ENCODE data around the gene BRIP1.
A peak's percentile ranks its signal among the peaks of the same experiment; 100 is the strongest.

BRIP1 gene

GRCh38 chr17:61662741-61663140 lies 200.6 kb downstream of the BRIP1 start:
- no peak for DNase-seq (ENCODE audit: low read depth in 2 of 2)

GRCh38 chr17:61662186-61662585 lies 201.1 kb downstream of the BRIP1 start:
- no peak for DNase-seq (ENCODE audit: low read depth in 2 of 2)

- DNase-seq (ENCODE audit: low read depth in 2 of 2), result no peak
These were observed 202.4 kb downstream of the BRIP1 start for GRCh38 chr17:61660746-61661485.

GRCh38 chr17:61659437-61659836 lies 203.9 kb downstream of the BRIP1 start:
- DNase-seq (ENCODE audit: low read depth in 2 of 2), result no peak

- no peak for DNase-seq (ENCODE audit: low read depth in 2 of 2)
These were observed 205.1 kb downstream of the BRIP1 start for GRCh38 chr17:61658183-61658582.

- DNase-seq (ENCODE audit: low read depth in 2 of 2), result no peak
These were observed 206.0 kb downstream of the BRIP1 start for GRCh38 chr17:61657338-61657737.

GRCh38 chr17:61656721-61657217 lies 206.6 kb downstream of the BRIP1 start:
- no peak for DNase-seq (ENCODE audit: low read depth in 2 of 2)

- DNase-seq (ENCODE audit: low read depth in 2 of 2), result no peak
These were observed 212.6 kb downstream of the BRIP1 start for GRCh38 chr17:61650749-61651148.

GRCh38 chr17:61648587-61648986 lies 214.7 kb downstream of the BRIP1 start:
- no peak for DNase-seq (ENCODE audit: low read depth in 2 of 2)

- DNase-seq (ENCODE audit: low read depth in 2 of 2), result no peak
These were observed 216.3 kb downstream of the BRIP1 start for GRCh38 chr17:61647047-61647446.

GRCh38 chr17:61646482-61646881 lies 216.8 kb downstream of the BRIP1 start:
- no peak for DNase-seq (ENCODE audit: low read depth in 2 of 2)

- no peak for DNase-seq (ENCODE audit: low read depth in 2 of 2)
These were observed 217.4 kb downstream of the BRIP1 start for GRCh38 chr17:61645920-61646319.

GRCh38 chr17:61644800-61645774 lies 218.2 kb downstream of the BRIP1 start:
- DNase-seq (ENCODE audit: low read depth in 2 of 2), result no peak

GRCh38 chr17:61642768-61643167 lies 220.6 kb downstream of the BRIP1 start:
- no peak for DNase-seq (ENCODE audit: low read depth in 2 of 2)

- no peak for DNase-seq (ENCODE audit: low read depth in 2 of 2)
These were observed 221.6 kb downstream of the BRIP1 start for GRCh38 chr17:61641715-61642114.

GRCh38 chr17:61641084-61641483 lies 222.2 kb downstream of the BRIP1 start:
- DNase-seq (ENCODE audit: low read depth in 2 of 2), result no peak

GRCh38 chr17:61639818-61640217 lies 223.5 kb downstream of the BRIP1 start:
- no peak for DNase-seq (ENCODE audit: low read depth in 2 of 2)

GRCh38 chr17:61638087-61638486 lies 225.2 kb downstream of the BRIP1 start:
- no peak for DNase-seq (ENCODE audit: low read depth in 2 of 2)

- peak in 1 of 2 donors; percentile 15 for DNase-seq (ENCODE audit: low read depth in 2 of 2)
These were observed 227.4 kb downstream of the BRIP1 start for GRCh38 chr17:61635913-61636432.

GRCh38 chr17:61634942-61635538 lies 228.3 kb downstream of the BRIP1 start:
- no peak for DNase-seq (ENCODE audit: low read depth in 2 of 2)

GRCh38 chr17:61634011-61634539 lies 229.3 kb downstream of the BRIP1 start:
- DNase-seq (ENCODE audit: low read depth in 2 of 2), result no peak

GRCh38 chr17:61632826-61633225 lies 230.5 kb downstream of the BRIP1 start:
- no peak for DNase-seq (ENCODE audit: low read depth in 2 of 2)
